Measurements from ENCODE around the gene KRT76.

DNA sequence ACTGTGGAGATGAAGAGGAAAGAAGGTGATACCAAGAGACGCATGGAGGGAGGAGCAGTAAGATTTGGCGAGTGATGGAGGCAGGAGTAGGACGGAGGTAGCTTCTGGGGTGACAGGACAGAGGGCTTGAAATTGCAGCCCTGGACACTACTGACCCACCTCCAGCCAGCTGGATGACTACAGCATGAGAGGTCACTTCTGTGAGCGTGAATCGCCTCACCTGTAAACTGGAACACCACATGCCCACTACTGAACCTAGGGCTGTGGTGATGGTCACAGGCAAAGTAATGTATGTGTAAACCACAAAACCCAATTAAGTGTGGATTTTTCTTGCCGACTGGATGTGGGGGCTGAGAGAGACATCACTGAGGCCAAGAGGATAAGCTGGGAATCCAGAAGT lies 43.4 kb upstream of the KRT76 start:
- TF ChIP-seq, protein P1, sequence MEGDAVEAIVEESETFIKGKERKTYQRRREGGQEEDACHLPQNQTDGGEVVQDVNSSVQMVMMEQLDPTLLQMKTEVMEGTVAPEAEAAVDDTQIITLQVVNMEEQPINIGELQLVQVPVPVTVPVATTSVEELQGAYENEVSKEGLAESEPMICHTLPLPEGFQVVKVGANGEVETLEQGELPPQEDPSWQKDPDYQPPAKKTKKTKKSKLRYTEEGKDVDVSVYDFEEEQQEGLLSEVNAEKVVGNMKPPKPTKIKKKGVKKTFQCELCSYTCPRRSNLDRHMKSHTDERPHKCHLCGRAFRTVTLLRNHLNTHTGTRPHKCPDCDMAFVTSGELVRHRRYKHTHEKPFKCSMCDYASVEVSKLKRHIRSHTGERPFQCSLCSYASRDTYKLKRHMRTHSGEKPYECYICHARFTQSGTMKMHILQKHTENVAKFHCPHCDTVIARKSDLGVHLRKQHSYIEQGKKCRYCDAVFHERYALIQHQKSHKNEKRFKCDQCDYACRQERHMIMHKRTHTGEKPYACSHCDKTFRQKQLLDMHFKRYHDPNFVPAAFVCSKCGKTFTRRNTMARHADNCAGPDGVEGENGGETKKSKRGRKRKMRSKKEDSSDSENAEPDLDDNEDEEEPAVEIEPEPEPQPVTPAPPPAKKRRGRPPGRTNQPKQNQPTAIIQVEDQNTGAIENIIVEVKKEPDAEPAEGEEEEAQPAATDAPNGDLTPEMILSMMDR (IDR thresholded peaks at IDR 0.05; ENCODE audit: borderline replicate concordance, extremely low read depth, low read length, poor library complexity, severe bottlenecking) = no peak
- TF ChIP-seq EZH2 (IDR thresholded peaks at IDR 0.05; ENCODE audit: borderline replicate concordance, low read depth, low read length, severe bottlenecking) = no peak

All from DND-41 (cell line).